NCI-H82 treated with DMSO at 0.1 percent for 48 hours (cell line): ENCODE measurements around the gene STAT6.

Source experiments
- DNase-seq: peaks from one replicate; lab custom pipeline; 2025; ENCODE audit not compliant: unreplicated experiment; lab: John Stamatoyannopoulos, UW

Gene STAT6

DNA sequence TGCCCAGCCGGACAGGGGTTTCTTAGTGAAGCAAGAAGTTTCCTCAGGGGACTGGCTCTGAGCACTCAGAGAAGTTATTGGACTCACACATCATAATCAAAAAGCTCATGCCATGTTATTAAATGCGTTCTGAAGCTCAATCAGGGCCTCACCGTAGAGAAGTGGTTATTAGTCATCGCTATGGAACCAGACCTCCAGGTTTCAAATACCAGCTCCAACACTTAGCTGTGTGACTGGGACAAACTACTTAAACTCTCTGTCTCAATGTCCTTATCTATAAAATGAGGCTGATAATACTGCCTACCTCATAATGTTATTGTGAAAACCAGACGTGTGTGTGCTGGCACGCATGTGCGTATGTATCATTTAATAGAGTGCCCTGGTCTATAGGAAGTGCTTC, 7.3 kb downstream of the STAT6 start:
- no peak for DNase-seq

DNA sequence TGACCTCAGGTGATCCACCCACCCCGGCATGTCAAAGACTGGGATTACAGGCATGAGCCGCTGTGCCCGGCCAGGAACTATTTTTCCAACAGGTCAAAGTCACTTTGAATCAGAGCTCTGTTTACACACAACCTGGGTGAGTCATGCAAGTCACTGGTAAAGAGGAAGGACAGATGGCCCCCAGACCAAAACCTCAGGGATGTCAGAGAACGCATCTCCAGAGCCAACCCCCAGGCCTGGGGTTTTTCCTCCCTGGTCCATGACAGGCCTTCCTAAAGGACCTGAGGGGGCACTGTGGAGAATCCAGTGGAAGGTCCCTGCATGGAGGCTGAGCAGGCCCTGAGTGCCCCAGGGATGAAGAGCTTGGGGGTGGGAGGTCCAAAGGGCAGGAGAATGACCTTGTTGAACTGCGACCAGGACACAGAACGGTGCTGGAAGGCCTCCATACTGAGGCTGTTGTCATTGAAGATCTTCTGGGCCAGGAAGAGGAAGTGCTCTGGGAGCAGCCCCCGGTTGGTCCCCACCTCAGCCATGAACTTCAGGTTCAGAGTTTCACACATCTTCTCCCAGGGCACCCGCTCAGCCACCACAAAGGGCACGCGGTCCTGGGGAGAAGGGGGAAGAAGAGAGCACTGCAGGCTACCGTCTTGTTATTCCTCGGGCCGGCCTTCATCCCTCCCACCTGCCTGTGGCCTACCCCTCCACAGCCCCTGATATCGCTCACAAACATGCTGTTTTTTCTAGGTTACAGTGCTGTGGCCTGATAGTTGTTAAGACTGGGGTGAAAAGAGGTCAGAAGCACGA, 9.1 kb downstream of the STAT6 start:
- no peak for DNase-seq

DNA sequence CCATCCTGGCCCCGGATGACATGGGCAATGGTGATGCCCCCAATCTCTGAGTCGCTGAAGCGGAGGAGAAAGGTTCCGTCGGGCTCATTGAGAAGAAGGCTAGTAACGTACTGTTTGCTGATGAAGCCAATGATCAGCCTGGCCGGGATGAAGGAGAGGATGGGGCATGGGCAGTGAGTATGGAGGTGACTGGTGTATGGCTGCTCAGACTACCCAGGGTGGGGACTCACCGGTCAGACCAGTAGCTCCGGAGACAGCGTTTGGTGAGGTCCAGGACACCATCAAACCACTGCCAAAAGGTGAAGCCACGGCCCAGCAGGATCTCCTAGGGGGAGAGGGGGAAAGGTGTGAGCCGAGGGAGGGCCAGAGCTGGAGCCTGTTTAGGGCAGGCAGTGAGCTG, 11.4 kb downstream of the STAT6 start:
- no peak for DNase-seq

DNA sequence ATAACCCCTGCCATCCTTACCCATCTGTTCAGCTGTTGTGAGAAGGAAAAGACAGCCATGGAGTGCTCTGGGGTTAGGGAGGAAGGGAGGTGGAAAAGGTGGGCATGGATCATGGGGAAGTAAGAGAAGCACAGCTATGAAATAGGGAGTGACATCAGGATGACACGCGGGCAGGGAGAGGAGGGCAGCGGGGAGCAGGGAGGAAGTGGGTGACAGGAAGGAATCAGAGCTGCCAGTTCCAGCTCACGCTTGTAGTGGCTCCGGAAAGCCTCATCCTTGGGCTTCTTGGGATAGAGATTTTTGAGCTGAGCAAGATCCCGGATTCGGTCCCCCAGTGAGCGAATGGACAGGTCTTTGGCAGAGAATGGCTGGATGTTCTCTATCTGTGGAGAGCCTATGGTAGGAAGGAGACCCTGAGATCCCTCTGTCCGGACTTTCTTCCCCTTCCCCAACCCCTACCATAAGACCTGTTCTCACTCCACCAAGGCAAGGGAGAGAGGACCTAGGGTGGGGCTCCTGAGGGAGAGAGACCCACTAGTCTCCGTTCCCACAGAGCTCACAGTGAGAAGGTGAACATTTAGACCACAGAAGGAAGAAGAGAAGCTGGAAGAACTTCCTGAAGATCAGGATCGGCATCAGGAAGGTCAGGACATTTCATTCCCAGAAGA, 12.0 kb downstream of the STAT6 start:
- no peak for DNase-seq

- DNase-seq = no peak
Observed at GRCh38 chr12:57098546-57098945, 12.6 kb downstream of the STAT6 start.

GRCh38 chr12:57097554-57097835, 13.7 kb downstream of the STAT6 start:
- DNase-seq = no peak

DNA sequence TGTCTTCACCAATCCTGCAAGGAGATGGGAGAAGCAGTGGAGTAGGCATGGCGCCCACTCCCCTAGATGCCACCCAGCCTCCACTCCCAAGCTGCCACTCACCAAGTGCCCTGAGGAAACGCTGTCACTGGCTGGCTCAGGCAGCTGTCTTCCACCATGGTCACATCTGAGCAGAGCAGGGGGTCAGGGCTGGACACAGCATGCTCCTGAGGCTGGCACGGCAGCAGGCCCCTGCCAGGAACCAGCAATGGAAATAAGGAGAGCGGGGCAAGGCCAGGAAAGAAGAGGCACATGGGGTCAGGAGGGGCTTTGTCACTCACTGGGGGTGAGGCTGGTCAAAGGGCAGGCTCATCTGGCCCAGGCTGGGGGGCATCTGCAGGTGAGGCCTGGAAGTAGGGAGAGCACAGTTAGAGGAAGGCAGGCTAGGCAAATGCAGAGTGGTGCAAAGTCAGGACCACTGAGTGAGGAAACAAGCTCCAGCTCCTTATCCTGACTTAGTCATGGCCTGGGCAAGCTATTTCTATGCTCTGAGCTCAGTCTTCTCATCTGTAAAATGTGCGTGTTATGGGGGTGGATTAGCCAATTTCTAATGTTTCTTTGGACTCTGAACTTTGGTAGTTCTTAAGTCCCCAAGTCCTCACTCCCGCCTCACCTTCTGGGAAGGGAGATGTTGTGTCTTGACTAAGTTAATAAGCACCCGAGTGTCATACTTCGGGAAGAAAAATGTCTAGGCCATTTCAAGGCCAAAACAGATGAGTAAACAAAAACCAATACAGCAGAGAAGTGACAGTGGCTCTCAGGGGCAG, 14.2 kb downstream of the STAT6 start:
- no peak for DNase-seq

GRCh38 chr12:57096099-57096572, 15.0 kb downstream of the STAT6 start:
- DNase-seq = no peak

DNA sequence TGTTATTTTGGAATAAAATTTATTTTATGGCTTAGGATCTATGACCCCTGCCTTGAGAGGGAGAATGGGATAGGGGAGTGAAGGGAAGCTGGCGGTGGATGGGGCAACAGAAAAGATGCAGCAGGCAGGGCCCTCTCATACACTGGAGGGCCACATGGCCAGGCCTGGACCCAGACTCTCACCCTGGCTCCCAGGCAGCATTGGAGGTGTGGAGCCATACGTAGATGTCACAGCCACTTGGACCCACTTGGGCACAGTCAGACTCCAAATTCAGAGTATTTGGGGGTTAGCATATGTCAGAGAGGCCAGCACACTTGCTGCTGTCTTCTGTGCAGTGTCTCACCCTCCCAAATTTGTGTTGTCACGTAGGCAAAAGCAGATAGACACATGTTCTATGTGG, 15.7 kb downstream of the STAT6 start:
- no peak for DNase-seq

GRCh38 chr12:57094208-57095160, 16.7 kb downstream of the STAT6 start:
- DNase-seq = no peak

DNA sequence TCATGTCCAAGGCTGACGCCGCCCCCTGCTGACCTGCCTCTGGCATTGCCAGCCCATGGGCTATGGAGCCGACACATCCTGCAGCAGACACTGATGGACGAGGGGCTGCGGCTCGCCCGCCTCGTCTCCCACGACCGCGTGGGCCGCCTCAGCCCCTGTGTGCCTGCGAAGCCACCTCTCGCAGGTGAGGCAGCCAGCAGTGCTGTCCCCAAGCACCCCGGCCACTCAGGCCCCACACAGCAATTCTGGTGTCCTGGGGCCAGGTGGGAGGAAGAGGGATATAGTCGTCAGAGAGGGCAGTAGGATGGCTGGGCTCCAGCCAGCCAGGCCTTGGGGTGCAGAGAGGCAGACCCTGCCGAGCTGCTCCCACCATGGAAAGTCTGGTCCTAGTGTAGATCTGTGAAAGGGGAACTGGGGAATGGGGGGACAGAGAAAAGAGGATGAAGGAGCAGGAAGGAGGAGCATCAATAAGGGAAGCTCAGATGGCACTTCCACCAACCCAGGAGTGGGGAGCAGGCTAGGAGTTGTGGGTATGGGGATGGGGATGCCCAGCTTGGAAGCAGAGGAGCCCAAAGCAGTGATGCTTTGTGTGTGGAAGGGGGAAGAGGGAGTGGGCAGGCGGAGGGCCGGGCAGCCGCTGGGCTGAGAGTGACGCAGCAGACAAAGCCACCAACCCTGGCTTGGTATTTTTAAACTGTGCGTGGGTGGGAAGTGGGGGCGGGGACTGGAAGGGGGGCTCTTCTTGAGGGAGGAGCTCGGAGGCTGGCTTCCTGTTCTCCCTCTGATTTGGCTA, 17.6 kb downstream of the STAT6 start:
- DNase-seq = no peak

DNA sequence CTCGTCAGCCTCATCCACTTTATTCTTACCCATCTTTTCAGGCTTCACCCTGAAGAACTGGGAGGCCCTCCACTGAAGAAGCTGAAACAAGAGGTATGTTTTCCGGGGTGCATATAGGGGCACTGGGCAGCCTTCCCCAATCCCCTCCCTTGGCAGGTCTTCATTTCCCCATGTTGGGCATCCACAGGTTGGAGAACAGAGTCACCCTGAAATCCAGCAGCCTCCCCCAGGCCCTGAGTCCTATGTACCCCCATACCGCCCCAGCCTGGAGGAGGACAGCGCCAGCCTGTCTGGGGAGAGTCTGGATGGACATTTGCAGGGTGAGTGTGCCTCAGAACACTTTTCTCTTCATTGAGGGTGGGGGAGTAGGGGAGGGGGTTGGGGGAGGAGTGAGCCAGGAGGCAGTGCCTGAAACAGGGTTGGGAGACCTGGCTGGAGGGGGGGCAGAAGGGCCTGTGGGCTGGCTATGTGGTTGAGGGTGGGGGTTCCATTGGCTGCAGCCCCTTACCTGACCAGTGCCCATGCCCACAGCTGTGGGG, 18.2 kb downstream of the STAT6 start:
- DNase-seq = no peak

GRCh38 chr12:57092529-57092862, 18.7 kb downstream of the STAT6 start:
- DNase-seq = no peak

- no peak for DNase-seq
Observed at GRCh38 chr12:57091638-57092528, 19.3 kb downstream of the STAT6 start.

DNA sequence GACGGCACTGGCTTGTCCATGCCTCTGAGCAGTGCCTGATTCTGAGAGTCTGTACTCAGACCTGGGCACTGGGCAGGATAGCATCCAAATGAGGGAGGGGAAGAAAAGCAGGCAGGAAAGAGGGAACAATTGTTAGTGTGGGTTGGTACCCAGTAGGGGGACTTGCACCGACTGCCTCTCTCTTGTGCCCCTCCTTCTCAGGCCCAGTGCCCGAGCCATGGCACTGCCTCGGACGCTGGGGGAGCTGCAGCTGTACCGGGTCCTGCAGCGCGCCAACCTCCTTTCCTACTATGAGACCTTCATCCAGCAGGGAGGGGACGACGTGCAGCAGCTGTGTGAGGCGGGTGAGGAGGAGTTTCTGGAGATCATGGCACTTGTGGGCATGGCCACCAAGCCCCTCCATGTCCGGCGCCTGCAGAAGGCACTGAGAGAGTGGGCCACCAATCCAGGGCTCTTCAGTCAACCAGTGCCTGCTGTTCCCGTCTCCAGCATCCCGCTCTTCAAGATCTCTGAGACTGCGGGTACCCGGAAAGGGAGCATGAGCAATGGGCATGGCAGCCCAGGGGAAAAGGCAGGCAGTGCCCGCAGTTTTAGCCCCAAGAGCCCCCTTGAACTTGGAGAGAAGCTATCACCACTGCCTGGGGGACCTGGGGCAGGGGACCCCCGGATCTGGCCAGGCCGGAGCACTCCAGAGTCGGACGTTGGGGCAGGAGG, 20.1 kb downstream of the STAT6 start:
- no peak for DNase-seq

- no peak for DNase-seq
Observed at GRCh38 chr12:57090490-57090889, 20.7 kb downstream of the STAT6 start.

GRCh38 chr12:57089271-57090245, 21.6 kb downstream of the STAT6 start:
- peak; percentile 43 for DNase-seq
